HG03342 (cell line): Measurements from ENCODE around the gene SDR42E1.
"Not testable (repeated sequence)": the region's sequence is repeated elsewhere in the genome, so short reads cannot be mapped to it uniquely, and the experiment has no call there.

Experiments
- ATAC-seq: cut with Tn5 transposase; IDR thresholded peaks from one replicate; pipeline ENCODE4 v1.9.1; 2021; ENCODE audit warnings: mild to moderate bottlenecking, moderate library complexity; ENCODE audit not compliant: unreplicated experiment

The SDR42E1 gene

GRCh38 chr16:82006036-82006435 lies 5.2 kb downstream of the SDR42E1 start:
- ATAC-seq: no peak

DNA sequence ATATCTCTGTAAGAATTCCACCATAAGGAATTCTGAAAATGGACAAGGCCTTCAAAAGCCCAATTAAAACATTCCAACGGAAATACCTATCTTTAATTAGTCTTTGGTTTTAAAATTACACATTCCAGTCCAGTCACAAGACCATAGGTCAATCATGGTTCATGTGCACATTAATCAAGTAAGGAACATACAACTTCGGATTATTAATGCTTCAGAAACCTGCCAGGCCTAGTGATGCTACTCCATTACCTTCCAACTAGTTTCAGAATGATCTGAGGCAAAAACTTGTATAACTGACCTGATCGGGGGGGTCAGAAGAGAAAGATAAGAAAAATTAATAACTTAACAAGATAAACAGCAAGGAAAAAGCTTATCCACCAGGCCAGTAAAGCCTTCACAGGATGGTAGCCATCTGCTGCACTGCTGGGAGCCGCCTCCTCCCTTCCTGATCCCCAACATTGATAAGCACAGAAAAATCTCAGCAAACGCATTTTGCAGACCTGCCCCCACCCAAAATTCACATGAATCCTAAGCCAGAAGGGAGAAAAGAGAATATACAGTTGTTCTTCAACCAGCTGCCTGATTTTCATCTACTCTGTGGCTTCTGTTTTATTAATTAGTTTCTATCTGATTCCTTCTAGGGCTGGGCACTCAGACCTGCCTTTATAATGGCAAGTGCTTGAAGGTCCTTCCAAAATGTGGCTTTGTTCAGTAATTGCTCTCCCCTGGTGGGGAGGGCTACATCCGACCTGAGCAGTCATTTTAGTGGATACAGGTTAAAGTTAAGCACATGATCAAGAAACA lies 6.0 kb downstream of the SDR42E1 start:
- ATAC-seq: no peak

DNA sequence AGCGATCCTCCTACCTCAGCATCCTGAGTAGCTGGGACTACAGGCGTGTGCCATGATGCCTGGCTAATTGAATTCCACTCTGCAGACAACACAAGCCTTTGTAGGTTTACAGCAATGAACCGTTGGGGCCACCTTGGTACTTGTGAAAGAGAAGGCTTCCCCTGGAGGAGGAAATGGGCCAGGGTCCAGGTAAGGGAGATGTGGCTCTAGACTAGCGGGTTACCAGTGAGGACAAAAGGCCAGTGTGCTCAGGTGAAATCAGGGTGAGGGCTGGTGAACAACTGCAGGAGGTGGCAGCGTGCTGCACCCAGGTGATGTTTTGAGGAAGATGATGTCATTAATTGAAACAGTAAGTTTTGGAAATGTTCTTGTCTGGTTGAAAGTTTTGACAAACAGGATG lies 6.7 kb downstream of the SDR42E1 start:
- ATAC-seq: no peak

- no peak for ATAC-seq
These were observed 8.4 kb downstream of the SDR42E1 start for GRCh38 chr16:82002831-82003230.

DNA sequence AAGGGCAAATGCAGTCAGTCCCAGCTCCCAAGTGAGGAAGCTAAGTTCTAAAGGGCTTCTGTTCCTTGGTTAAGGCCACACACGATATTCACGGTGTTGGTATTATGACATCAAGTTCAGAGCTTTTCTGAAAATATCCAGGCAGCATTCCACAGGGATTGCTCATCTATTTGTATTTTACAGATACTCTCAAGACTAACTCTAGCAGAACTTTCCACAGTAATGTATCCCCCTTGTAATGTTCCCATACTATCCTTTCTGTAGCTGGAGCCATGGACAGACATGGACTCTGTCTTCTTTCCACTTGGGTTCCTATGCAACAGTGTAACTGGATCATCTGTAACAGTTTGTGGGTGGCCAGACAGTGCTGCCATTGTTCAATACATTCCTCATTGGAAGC lies 13.5 kb downstream of the SDR42E1 start:
- ATAC-seq: no peak

DNA sequence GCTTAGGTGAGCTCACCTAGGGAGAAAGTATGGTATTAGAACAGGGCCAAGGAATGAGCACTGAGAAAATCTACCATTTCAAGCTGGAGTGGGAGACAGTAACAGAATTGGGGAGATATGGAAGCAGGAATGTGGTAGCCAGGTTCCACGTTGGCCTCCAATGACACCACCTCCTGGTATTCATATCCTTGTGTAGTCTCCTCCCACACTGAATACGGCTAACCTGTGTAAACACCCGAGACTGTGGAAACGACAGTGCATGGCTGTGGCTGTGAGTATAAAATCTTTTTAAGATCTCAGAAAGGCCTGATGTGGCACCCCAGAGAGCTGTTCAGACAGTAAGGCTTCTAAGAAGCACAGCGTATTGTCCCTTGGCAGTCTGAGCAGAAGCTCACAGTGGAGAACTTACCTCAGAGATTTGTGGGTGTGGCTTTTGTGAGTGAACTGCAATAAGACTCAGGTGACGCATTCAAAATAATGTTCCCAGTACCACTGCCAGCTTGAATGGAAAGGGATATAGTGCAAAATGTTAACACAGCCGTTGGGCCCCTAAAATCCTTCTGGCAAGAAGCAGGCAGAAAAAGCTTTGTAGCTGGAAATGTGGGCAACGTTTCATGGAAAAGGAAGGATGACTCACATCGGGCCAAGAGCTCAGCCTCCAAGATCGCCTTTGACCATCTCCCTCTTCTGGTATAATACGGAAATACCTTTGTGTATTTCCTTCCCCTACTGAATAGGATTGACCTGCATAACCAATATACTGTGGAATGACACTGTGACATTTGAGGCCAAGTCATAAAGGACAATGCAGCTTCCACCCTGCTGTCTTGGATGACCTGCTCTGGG lies 14.4 kb downstream of the SDR42E1 start:
- ATAC-seq: no peak

- ATAC-seq: no peak
These were observed 15.6 kb downstream of the SDR42E1 start for GRCh38 chr16:81995651-81996050.

GRCh38 chr16:81994485-81994884 lies 16.8 kb downstream of the SDR42E1 start:
- ATAC-seq: no peak

- ATAC-seq: no peak
These were observed 18.4 kb downstream of the SDR42E1 start for GRCh38 chr16:81992859-81993258.

GRCh38 chr16:81987706-81988105 lies 23.6 kb downstream of the SDR42E1 start:
- ATAC-seq: no peak

GRCh38 chr16:81987121-81987520 lies 24.1 kb downstream of the SDR42E1 start:
- no peak for ATAC-seq

- not testable (repeated sequence) for ATAC-seq
These were observed 33.8 kb downstream of the SDR42E1 start for GRCh38 chr16:81977335-81977942.

- no peak for ATAC-seq
These were observed 35.6 kb downstream of the SDR42E1 start for GRCh38 chr16:81975637-81976036.

DNA sequence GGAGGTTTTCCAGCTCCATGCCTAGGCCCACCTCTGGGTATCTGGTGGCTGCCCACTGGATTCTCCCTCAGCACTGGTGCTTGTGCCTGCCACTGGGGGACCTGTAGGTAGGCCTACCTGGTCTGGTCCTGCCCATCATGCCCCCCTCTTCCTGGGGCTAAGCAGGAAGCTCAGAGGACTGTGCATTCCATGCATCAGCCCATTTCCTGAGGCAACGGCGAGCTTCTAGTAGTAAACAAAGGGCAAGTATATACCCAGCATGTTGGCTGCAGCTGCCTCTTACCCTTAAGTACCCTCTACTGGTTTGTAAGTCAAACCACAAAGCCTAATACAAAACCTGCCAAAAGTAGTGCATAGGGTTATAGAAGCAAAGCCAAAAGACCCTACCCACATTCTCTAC lies 37.5 kb downstream of the SDR42E1 start:
- no peak for ATAC-seq

GRCh38 chr16:81971853-81972252 lies 39.4 kb downstream of the SDR42E1 start:
- ATAC-seq: no peak

GRCh38 chr16:81967358-81967757 lies 43.9 kb downstream of the SDR42E1 start:
- no peak for ATAC-seq

DNA sequence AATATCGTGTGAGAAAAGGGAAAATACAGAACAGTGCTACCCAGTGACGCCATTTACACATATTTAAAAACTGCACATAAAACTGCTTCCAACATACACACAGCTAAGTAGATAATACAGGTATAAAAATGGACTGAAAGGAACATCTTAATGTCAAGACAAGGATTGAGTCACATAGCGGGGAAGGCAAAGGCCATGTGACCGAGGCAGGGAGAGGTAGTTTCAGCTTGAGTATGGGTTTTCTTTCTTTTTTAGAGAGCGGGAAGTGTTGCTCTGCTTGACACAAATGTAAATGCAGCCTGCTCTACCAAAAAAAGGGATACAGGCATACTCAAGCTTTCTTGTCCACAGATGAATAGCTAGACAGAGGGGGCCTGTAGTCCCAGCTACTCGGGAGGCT lies 46.5 kb downstream of the SDR42E1 start:
- ATAC-seq: no peak

- no peak for ATAC-seq
These were observed 54.9 kb downstream of the SDR42E1 start for GRCh38 chr16:81956213-81956948.

DNA sequence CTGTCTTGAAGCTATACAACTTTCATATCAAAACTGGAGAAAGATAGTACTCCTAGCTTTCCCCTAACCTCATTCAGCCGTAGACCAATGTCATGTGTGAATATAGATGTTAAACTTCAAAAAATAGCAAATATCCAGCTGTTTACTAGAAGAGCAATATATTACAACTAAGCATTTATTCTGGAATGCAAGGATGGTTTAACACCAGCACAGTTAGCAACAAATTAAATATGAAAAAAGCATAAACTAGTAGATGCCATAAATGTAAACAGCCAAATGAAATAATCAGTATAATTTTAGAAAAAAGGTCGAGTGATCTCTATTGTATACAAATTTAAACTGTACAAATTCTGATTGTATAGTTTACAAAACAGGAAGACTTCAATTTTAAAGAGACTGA lies 59.7 kb downstream of the SDR42E1 start:
- ATAC-seq: no peak

DNA sequence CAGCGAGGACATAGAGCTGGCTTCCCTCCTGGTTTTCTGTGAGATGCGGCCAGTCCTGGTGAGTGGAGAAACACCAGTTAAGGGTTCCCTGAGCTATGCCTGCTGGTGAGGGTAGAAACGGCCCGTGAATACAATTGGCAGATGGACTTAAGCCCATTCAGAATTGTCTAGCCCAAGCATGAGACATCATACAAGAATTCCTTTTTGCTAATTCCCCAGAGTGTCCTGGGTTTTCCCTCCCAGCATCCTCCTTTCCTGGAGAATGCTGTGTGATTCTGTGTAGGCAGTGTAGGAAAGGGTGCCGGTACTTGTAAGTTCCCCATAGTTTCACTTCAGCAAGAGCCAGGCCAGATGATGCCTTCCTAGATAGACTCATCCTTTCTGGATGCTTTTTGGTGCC lies 65.1 kb downstream of the SDR42E1 start:
- ATAC-seq: no peak

DNA sequence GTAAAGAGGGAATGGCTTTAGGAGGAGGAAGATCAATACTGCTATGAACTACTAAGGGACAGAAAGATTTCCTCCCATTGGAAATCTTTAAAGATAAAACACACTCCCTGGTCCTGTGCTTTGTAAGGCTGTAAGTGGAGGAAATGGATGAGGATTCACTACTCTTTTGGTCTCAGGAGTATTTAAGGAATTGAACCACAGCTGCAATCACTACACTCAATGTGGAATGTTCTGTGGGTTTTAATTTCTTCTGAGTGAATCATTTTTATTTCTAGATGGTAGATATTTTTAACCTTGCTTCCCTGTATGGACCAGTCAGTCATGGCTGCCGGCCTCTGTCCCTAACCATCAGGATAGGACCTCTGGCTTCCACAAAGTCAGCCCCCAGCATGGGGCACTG lies 65.6 kb downstream of the SDR42E1 start:
- no peak for ATAC-seq
